ENCODE results near the gene AQP12B.
"Not testable (repeated sequence)": the region's sequence is repeated elsewhere in the genome, so short reads cannot be mapped to it uniquely, and the experiment has no call there.

AQP12B gene

DNA sequence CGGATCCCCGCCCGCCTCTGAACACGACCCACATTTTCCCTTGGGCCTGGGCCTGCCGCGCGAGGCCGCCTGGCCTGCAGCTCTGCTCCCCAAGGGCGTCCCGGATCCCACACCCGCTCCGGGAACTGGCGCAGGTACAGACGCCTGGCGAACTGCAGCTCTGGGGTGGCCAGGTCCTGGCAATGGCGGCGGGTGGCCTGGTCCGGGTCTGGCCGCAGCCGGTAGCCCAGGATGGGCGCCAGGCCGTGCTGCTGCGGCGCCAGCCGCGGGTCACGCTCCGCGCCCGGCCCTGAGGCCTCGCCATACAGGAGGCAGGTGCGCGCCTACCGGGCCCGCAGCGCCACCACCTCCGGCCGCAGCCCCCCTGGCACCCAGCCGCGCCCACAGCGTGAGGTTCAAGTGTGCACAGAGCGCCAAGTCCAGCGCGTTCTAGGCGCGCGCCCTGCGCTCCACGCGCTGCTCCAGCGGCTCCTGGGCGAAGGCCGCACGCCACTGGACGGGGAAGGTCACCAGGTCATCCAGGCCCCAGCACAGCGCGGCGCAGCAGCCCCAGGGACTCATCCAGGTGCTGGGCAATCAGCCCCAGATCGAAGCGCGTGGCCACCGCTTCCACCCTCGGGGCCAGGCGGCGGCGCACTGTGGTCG, 18.5 kb upstream of the AQP12B start:
- no peak for DNase-seq

DNA sequence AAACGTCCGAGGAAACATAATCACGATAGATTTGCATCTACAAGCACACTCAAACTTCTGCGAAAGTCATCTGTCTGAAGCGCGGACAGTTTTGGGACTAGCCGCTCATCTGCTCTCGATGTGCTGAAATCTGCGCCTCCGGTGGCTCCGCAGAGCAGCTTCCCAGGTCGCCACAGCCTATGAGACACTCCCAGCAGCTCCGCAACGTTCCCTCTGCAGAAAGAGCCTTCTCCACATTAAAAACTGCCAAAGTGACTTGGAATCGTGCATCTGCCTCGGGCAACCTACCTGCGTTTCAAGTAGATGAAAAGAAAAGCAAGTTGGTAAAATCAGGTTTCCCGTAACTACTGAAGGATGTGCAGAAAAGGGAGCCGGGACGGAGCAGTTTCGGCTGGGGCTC, 17.9 kb upstream of the AQP12B start:
- not testable (repeated sequence) for DNase-seq

DNA sequence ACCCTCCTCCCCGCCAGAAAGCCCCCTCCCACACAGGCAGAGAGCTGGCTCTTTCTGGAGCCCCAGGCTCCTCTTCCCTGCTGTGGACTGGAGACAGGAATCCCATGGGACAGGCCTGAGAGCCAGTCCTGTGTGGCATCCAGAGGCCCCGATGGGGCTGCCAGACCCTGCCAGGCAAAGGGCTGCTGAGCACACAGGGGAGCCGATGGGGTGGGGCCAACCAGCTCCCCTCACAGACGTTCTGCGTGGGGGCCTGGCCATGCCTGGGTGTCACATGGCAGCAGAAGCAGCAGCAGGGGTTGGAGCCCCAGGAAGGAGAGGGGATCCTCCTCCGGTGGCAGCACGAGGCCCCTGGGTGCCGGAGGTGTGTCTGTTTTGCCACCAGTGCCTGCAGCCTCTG, 17.1 kb upstream of the AQP12B start:
- DNase-seq = not testable (repeated sequence)

DNA sequence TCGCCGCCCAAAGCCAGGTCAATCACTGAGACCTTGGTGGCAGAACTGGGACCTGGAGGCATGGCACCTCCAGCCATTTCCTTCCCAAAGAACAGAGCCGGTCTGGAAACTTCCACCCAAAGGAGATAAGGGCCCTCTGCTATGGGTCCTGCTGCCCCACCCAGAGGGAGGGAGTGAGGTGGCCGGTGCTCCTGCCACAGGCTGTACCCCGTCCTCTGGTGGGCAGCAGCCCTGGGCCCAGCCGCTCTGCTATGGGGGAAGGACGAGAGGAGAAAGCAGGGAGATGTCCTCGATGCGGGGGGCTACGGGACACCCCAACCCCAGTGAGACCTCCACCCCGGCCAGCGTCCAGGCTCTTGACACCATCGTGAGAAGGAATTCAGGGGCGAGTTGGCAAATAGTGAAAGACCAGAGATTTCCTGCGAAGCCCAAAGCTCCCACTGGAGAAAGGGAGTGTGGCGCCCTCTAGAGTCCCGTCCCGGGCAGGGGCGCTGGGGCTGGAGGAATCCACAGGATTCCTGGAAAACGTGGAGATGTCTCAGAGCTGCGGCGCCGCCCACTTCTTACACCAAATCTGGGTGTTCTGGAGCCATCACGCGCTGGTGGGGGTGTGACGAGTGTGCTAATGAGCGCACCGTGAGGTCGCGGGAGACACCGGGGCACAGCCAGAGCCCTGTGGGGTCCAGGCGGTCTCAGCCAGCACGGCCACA, 16.3 kb upstream of the AQP12B start:
- DNase-seq = not testable (repeated sequence)

DNA sequence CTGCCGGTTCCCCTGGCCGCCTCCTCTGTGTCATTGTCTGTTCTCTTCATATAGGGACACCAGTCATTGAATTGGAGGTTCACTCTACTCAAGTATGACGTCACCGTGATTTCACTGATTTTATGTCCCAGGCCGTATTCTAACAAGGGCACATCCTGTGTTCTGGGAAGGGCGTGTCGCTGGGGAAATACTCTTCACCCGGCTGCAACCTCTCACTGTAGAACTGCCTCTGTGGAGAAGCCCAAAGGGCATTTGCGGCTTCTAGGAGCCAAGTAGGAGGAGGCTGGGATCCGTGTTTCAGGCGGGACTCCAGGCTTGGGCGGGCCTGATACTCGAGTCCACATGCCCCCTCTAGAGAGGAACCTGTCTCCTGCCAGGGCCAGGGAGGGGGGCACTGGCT, 13.8 kb upstream of the AQP12B start:
- not testable (repeated sequence) for DNase-seq

DNA sequence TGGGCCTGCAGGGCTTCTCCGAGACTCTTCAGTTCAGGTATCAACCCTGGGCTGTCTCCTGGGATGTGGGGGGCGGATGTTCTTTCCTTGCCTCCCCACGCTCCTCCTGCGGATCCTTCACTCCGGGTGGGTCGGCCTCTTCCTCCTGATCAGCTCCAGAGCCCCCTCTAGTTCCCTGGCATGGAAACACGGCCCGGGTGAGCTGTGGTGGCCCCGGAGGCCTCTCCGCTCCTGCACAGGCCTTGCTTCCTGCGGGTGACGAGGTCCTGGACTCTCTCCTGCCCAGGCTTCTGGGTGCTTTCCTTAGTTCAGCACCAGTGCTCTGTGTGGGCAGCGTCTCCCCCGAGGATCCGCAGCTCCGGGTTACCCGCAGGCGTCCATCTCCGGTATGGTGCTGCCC, 12.9 kb upstream of the AQP12B start:
- DNase-seq = not testable (repeated sequence)

DNA sequence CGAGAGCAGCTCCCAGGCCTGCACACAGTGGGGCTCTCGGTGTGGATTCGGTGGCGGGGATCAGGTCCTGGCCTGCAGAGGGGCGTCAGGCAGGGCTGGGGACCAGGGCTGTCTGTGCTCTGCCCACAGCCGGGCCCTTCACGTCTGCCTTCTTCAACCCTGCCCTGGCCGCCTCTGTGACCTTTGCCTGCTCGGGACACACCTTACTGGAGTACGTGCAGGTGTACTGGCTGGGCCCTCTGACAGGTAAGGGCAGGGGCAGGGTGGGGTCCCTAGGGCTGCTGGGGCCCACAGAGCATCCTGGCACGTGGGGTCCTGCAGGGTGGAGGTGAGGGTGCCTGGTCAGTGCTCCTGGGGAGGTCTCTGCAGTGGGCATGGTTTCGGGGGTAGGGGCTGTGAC, 11.6 kb upstream of the AQP12B start:
- DNase-seq = not testable (repeated sequence)

DNA sequence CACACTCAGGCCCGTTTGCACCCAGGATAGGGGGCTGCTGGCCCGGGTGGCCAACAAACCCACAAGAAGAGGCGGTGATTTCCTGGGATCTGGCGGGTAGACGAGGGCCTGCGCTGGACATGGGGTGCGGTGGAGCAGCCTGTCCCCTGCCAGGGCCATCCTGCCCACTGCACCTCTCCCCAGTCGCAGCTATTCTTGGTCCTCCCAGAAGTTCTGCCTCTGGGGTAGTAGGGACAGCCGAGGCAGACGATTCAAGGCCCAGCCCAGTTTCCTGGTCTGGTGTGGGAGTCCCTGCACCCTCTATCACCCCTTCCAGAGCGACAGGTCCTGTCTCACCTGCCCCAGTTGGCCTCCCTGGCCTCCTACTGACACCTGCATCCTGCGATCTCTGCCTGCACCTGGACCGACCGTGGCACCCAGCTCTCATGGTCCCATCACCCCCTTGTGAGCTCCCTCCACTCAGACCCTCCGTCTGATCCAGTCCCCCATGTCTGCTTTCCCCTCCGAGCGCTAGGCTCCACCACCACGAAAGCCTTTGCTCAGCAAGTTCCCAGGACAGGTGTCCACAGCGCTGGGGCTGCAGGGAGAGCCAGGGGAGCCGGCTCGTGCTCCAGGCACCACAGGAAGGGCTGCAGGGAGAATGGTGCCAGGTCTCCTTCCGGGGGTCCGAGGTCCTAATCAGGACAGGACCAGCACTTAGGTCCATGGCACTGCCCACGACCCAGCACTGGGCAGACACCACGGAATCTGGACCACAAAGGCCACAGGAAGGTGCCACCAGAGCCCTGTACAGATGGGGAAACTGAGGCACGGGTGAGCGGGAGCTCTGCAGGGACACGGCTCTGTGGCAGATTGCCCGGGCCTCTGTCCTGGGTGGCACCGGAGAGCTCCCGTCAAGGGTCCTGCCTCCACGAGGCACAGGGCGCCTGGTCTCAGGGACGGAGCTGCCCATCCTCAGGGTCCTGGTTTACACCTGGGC, 10.2 kb upstream of the AQP12B start:
- DNase-seq = not testable (repeated sequence)

DNA sequence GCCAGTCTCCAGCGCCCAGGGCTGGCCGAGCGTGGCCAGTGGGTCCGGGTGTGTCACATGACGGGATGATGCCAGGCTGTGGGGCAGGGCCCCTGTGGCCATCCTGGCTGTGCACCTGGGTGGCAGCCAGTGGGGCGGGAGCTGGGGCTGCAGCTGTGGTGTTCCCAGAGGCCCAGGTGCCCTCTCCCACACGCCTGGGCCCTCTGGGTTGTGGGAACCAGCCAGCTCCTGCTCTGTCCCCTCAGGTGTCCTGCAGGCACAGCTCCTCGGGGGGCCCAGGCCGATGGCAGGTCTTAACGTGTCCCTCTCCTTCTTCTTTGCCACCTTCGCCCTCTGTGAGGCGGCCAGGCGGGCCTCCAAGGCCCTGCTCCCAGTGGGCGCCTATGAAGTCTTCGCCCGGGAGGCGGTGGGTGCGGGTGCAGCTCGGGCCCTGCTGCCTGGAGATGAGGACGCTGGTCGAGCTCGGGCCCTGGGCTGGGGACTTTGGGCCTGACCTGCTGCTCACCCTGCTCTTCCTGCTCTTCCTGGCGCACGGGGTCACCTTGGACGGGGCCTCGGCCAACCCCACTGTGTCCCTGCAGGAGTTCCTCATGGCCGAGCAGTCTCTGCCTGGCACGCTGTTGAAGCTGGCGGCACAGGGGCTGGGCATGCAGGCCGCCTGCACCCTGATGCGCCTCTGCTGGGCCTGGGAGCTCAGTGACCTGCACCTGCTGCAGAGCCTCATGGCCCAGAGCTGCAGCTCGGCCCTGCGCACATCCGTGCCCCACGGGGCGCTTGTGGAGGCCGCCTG, 9.1 kb upstream of the AQP12B start, which contains the start of gene AQP12A:
Gene AQP12A (plus strand): TSS at position 236 of the 790 bp plus-strand sequence. CDS start 48 bp downstream, at position 284.
- DNase-seq = not testable (repeated sequence)

DNA sequence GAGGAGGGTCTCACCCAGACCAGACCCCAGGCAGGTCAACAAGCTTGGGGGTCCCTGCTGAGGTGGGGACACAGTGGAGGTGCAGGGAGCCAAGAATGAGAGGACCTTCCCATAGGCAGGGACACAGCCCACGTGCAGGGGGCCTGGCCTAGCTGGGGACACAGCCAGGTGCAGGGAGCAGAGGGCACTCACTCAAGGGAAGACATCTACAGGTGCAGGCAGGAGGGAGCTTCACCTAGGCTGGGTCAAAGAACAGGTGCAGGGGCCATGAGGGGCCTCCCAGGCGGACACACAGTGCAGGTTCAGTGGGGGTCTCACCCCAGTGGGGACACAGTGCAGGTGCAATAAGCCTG, 8.4 kb upstream of the AQP12B start:
- DNase-seq = not testable (repeated sequence)

DNA sequence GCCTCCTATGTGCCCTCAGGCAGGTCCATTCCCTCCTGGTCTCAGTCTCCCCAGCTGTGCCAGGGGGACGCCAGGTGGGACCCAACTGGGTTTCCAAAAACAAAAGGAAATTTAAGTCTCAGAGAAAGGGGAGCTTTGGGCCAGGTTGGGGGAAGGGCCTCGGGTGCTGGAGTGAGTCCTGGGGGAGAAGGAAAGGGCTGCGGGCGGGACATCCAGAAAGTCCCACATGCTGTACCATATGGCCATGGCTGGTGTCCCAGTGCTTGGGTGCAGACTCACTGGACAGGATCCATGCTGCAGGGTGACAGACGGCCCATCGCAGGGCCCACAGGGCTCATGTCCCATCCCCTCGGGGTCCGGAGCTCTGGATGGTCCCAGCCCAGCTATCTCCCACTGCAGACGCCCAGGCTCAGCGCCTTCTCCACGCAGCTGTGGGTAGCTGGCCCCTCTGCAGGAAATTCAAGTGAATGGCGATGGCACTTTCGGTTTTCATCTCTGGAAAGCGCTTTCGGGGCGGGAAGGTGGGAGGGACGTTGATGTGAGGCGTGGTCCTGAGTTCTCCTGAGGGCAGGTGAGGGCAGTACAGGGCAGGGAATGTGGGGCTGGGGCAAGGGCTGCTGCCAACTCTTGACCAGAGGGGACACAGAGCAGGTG, 7.9 kb upstream of the AQP12B start:
- not testable (repeated sequence) for DNase-seq

DNA sequence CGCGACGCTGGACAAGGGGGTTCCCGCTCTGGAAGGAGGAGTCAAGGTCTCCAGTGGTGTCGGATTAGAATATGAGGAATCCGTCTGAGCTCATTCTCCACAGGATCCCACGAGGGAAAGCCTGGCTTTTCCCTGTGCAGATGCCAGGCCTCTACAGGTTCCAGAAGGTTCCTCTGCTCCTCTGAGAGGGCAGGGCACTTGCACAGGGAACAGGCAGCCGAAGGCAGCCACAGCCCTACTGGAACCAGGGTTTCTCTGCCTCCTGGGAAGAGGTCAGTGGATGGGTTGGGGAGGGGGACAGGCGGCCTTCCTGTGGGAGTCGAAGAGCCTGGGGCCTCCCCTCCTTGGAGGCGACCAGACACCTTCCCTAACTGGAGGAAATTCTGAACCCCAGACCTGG, 7.3 kb upstream of the AQP12B start:
- DNase-seq = no peak

DNA sequence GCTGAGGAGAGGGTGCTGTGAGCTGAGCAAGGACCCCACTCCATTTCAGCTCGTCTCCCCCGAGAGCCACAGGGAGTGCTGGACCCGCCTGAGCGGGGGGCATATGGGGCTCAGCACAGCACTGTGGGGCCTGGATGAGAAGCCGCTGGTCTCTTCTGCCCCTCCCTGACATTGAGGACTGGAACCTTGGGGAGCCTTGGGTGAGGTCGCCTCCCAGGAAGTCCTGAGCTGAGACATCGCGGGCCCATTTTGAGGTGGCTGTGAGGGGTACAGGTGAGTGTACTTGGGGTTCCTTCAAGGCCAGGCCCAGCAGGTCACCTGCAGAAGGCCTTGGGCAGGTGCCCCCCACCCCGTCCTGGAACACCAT, 5.9 kb upstream of the AQP12B start:
- DNase-seq = no peak

DNA sequence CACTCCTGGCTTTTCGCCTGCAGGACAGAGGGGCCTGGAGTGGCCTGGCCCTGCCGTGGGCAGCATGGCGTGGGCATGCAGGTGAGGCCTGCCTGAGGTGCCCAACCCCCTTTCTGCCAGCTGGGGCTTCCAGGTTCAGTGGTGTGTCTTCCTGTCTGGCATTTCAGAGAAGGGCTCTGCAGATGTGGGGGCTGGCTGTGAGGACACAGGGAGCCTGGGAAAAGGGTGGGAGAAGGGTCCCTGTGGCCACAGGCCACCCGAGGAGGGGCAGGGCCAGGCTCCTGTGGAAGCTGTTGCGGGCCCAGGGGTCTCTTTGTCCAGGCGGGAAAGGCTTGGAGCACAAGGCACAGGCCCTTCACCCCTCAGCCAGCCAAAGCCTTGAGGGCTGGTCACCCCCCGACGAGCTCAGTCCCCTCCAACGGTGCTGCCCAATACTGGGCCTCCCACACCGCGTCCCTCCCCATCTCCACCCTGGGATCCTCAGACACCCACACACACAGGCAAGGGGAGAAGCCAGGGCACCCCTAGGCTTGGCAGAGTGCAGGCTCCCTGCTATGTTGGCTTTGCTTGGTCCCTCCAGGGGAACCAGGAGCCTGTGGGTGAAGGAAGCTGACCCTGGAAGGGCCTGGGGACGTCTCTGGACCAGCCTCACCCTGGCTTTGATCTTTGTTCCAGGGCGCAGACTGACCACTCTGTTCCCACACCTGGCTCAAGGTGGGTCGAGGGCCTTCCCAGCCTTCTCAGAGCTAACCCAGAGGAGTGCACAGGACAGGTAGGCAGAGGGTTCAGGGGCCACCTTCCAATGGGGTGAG, 5.3 kb upstream of the AQP12B start:
- DNase-seq = no peak

DNA sequence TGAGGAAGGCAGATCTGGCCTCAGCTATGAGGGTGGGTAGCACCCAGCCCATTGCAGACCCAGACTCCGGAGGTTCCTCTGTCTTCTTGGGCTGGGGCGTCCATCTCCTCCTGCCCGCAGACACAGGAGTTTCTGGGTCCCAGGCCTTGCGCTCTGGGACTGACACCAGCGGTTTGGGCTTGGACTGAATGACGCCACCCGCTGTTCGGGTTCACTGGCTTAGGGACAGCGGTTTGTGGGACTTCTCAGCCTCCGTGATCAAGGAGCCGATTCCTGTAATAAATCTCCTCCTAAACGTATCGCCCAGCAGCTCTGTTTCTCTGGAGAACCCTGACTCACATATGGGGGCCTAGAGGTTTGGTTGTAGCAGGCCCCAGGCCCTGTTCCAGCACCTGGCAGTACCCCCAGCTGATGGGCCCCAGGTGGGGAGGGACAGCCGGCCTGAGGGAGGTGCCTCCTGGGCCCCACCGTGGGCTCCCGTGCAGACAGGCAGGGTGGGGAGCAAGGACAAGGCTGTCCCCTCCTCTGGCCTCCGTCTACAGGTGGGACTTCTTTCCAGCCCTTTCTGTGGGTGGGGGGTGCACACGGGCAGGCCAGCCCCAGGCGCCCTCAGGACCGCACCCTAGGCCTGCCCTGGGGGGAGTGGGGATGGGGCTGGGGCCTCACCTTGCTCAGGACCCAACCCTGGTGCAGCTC, 4.5 kb upstream of the AQP12B start:
- no peak for DNase-seq

DNA sequence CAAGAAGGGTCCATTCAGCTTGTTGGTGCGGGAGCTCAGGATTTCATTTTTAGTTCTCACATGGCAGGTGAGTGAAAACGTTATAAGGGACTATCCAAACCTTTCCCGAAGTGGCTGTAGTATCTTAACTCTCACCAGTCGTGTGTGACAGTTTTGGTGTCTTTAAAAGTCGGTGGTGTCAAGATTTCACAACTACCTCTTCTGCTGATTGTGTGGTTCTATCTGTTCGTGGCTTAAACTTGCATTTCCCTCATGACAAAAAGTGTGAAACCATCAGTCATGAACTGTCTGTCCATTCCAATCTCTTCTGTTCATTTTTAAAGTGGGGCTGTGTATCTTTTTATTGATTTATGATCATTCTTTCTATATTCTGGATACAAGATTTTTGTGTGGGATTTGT, 3.8 kb upstream of the AQP12B start:
- DNase-seq = no peak

DNA sequence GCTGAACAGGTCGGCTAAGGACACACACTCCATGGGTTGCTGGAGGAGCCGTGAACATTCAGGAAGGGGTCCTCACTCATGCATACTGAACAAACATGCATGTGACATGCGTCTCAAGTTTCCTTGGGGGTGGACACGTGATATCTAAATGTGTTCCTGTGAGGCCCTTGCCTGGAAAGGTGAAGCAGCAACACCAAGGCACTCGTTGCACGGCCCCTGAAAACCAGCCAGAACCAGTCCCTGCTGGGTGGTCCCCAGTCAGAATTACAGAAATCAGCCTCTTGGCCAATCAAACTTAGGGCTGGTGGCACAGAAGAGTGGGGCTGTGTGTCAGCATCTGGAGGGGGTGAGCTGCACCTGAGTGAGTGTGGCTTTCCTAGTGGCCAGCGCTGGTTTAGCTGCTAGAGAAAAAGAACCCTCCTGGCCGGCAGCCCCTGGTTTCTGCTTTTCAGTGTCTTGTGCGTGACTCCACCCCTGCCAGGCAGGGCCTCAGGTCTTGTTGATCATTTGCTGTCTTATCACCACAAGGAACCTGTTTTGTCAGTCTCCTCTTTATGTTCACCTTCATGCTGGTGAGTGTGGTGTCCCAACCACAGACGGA, 3.2 kb upstream of the AQP12B start:
- peak; percentile 98 for DNase-seq

DNA sequence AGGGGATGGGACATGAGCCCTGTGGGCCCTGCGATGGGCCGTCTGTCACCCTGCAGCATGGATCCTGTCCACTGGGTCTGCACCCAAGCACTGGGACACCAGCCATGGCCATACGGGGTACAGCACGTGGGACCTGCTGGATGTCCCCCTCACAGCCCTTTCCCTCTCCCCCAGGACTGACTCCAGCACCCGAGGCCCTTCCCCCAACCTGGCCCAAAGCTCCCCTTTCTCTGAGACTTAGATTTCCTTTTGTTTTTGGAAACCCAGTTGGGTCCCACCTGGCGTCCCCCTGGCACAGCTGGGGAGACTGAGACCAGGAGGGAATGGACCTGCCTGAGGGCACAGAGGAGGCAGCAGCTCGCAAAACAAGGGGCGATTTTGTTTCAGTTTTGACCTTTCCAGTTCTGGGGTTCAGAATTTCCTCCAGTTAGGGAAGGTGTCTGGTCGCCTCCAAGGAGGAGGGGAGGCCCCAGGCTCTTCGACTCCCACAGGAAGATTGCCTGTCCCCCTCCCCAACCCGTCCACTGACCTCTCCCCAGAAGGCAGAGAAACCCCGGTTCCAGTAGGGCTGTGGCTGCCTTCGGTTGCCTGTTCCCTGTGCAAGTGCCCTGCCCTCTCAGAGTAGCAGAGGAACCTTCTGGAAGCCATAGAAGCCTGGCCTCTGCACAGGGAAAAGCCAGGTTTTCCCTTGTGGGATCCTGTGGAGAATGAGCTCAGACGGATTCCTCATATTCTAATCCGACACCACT, 1.5 kb upstream of the AQP12B start:
- DNase-seq = not testable (repeated sequence)

DNA sequence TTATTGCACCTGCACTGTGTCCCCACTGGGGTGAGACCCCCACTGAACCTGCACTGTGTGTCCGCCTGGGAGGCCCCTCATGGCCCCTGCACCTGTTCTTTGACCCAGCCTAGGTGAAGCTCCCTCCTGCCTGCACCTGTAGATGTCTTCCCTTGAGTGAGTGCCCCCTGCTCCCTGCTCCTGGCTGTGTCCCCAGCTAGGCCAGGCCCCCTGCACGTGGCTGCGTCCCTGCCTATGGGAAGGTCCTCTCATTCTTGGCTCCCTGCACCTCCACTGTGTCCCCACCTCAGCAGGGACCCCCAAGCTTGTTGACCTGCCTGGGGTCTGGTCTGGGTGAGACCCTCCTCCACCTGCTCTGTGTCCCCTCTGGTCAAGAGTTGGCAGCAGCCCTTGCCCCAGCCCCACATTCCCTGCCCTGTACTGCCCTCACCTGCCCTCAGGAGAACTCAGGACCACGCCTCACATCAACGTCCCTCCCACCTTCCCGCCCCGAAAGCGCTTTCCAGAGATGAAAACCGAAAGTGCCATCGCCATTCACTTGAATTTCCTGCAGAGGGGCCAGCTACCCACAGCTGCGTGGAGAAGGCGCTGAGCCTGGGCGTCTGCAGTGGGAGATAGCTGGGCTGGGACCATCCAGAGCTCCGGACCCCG, 769 bp upstream of the AQP12B start:
- DNase-seq = not testable (repeated sequence)

All from NCI-H2029 (cell line).